HepG2 (cell line): ENCODE data around the gene GPC6.

Experiments used
- CTCF ChIP-seq: sonication (generic); formaldehyde crosslinking; IDR thresholded peaks from 2 replicates; pipeline ENCODE4 v1.5.0; 2020; ENCODE audit warnings: mild to moderate bottlenecking, missing genetic modification reagents, moderate library complexity
- E2F2 ChIP-seq: sonication (generic); formaldehyde crosslinking; IDR thresholded peaks from 2 replicates; pipeline ENCODE4 v1.4.0; 2020; ENCODE audit warnings: missing genetic modification reagents, borderline replicate concordance
- FOXM1 ChIP-seq: sonication (generic); formaldehyde crosslinking; IDR thresholded peaks from 2 replicates; pipeline ENCODE4 v1.5.0; 2020; ENCODE audit warnings: missing genetic modification reagents
- MLXIP ChIP-seq: sonication (generic); formaldehyde crosslinking; IDR thresholded peaks from 2 replicates; pipeline ENCODE4 v1.9.0; 2021; ENCODE audit warnings: missing genetic modification reagents, borderline replicate concordance
- NR2C2 ChIP-seq: sonication (generic); formaldehyde crosslinking; IDR thresholded peaks from 2 replicates; pipeline ENCODE4 v1.4.0; 2020; ENCODE audit warnings: missing genetic modification reagents, mild to moderate bottlenecking, moderate library complexity, borderline replicate concordance
- POLR2A ChIP-seq, 2 experiments: IDR thresholded peaks; 2 replicates each; pipeline ENCODE4 v1.6.1; 2011; ENCODE audit warnings: low read depth in 2 of 2, low read length in 2 of 2, mild to moderate bottlenecking in 1 of 2, moderate library complexity in 1 of 2; ENCODE audit not compliant: insufficient read depth in 1 of 2
- SP1 ChIP-seq, 2 experiments: fragments of 450-650 bp in 1 of 2; sonication (generic) in 1 of 2; formaldehyde crosslinking in 1 of 2; IDR thresholded peaks; 2 replicates each; pipeline versions ENCODE4 v1.4.0 to v1.6.1; 2016 to 2020; ENCODE audit warnings: missing genetic modification reagents in 1 of 2
- THAP8 ChIP-seq: sonication (generic); formaldehyde crosslinking; IDR thresholded peaks from 2 replicates; pipeline ENCODE4 v1.5.1; 2020; ENCODE audit warnings: missing genetic modification reagents, mild to moderate bottlenecking, borderline replicate concordance
- ZNF274 ChIP-seq: sonication (generic); formaldehyde crosslinking; IDR thresholded peaks from 2 replicates; pipeline ENCODE4 v1.5.1; 2020; ENCODE audit warnings: mild to moderate bottlenecking, missing genetic modification reagents

- TF ChIP-seq NR2C2 (CRISPR knock-in tag) (no peak), CTCF (CRISPR knock-in tag) (no peak), E2F2 (CRISPR knock-in tag) (no peak), MLXIP (no peak), THAP8 (CRISPR knock-in tag) (no peak), SP1 (IDR thresholded peaks at IDR 0.05) (no peak), SP1 (CRISPR knock-in tag; IDR thresholded peaks at IDR 0.05) (no peak), POLR2A (IDR thresholded peaks at IDR 0.05; ENCODE audit: insufficient read depth in 1 of 2, low read depth in 2 of 2, low read length in 2 of 2) (no peak), FOXM1 (no peak), ZNF274 (CRISPR knock-in tag) (no peak)
Observed at GRCh38 chr13:94312511-94313216, 1086.1 kb downstream of the GPC6 start.
